Body of pancreas (tissue), 4 donors: ENCODE measurements around the gene PTBP3.

ENCODE experiments used
- POLR2A ChIP-seq, 3 donors: fragments of 450-650 bp; IDR thresholded peaks; one replicate each; pipeline ENCODE4 v1.6.1; 2016; ENCODE audit warnings: antibody characterized with exemption in 3 of 3, mild to moderate bottlenecking in 2 of 3
- TF ChIP-seq, protein P1 (sequence below), 7 experiments: fragments of 450-650 bp in 4 of 7; fragments of 200-600 bp in 3 of 7; sonication (generic) in 3 of 7; IDR thresholded peaks; one replicate each; pipeline ENCODE4 v1.5.1; 2016 to 2019; ENCODE audit warnings: antibody characterized with exemption in 7 of 7

DNA sequence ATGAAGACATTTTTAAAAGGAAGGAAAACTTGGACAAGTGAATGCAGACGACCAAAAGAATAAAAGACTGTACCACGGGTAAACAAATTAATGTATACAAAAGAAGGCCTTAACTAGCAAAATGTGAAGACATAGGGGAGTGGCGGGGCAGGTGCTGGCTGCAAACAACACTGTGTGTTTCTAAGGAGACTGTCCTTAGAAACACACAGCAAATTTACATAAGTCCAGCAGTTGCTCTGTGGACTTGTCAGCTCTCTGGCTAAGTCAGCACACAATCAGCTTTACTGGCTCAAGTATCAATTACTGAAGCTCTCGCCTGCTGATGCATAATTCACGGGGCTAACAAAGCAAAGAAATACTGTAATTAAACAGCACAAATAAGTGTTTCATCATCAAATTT lies 24.8 kb downstream of the PTBP3 start:
- TF ChIP-seq, protein P1, sequence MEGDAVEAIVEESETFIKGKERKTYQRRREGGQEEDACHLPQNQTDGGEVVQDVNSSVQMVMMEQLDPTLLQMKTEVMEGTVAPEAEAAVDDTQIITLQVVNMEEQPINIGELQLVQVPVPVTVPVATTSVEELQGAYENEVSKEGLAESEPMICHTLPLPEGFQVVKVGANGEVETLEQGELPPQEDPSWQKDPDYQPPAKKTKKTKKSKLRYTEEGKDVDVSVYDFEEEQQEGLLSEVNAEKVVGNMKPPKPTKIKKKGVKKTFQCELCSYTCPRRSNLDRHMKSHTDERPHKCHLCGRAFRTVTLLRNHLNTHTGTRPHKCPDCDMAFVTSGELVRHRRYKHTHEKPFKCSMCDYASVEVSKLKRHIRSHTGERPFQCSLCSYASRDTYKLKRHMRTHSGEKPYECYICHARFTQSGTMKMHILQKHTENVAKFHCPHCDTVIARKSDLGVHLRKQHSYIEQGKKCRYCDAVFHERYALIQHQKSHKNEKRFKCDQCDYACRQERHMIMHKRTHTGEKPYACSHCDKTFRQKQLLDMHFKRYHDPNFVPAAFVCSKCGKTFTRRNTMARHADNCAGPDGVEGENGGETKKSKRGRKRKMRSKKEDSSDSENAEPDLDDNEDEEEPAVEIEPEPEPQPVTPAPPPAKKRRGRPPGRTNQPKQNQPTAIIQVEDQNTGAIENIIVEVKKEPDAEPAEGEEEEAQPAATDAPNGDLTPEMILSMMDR (IDR thresholded peaks at IDR 0.05): no peak
- no peak for TF ChIP-seq POLR2A (IDR thresholded peaks at IDR 0.05)
